Middle frontal gyrus (tissue), 1 donor: ENCODE results near the gene RNF141.

Experiments
- DNase-seq: peaks from one replicate; pipeline ENCODE4 v3.0.0-alpha.2; 2015; ENCODE audit warnings: low spot score; ENCODE audit errors: extremely low spot score

Gene RNF141

DNA sequence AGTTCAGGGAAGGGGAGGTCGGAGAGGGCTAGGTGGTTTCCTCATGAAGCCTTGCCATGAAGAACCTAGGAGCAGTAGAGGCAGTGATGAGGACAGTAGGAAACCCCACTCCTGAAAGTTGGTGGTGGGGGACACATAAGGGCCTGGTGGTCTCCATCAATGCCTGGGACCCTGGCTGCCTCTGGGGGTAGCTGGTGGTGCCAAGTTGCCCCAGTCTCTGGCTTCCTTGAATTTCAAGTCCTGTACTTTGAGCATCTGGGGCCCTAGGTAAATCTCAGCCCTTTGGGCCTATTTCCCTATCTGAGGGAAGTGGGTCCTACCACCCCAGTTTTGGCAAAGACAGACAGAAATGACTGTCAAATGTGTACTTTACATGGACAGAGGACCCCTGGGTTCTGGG lies 57.8 kb downstream of the RNF141 start:
- DNase-seq, result no peak

DNA sequence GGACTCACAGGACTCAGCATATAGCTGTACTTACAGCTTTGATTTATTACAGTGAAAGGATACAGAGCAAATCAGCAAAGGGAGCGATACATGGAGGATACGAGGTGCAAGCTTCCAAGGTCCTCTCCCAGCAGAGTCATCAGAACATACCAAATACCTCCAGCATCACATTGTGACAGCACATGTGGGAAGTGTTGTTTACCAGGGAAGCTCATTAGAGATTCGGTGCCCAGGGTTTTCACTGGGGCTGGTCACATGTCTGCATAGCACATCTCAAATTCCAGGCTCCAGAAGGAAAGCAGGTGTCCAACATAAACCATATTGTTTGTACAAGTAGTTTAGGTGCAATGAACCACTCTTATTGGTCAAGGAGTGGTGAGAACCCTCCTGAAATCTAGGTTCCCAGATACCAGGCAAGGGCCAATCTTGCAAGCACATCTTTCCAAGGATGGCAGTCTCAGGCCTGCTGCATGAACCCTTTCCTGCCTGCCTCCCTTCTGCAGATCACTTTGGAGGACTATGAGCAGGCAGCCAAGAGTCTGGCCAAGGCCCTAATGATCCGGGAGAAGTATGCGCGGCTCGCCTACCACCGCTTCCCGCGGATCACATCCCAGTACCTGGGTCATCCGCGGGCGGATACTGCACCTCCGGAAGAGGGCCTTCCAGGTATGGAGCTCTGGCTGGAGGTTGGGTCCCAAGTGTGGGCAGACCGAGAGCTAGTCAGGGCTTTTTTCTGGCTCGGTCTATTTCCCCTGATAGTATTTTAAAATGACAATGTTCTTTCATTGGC lies 59.2 kb downstream of the RNF141 start:
- DNase-seq, result no peak

DNA sequence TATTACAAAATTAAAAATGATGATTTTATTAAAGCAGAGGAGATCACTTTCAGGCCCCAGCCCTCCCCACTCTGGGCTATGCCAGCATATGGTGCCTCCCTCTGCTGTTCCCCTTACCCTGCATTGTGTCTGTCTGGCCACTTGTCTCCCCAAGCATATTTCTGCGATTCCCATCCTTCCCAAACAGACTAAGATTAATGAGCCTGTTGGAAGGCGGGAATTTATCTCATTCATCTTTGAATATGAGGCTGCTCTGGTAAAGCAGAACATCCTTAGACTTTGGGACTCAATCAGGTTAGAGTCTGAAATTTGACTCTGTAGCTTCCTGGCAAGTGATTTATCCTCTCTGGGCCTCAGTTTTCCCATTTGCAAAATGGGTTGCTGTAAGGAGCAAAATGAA lies 60.2 kb downstream of the RNF141 start:
- no peak for DNase-seq

DNA sequence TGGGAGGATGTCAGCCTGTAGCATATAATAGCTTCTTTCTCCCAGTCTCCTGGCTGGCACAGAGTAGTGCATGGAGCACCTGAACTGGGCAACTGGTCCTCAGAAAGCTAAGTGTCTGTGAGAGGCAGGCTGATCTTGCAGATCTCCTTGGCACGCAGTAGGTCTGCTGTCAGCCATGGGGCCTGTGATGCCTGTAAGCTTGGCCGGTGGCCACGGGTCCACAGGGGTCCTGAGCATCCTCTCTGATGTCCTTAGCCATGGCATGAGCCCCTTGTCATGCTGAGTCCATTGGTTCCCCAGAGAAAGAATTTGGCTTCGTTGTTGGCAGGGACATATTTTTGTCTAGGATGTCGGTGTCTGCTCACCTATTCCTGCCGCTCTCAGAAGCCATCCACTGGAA lies 61.0 kb downstream of the RNF141 start:
- no peak for DNase-seq

DNA sequence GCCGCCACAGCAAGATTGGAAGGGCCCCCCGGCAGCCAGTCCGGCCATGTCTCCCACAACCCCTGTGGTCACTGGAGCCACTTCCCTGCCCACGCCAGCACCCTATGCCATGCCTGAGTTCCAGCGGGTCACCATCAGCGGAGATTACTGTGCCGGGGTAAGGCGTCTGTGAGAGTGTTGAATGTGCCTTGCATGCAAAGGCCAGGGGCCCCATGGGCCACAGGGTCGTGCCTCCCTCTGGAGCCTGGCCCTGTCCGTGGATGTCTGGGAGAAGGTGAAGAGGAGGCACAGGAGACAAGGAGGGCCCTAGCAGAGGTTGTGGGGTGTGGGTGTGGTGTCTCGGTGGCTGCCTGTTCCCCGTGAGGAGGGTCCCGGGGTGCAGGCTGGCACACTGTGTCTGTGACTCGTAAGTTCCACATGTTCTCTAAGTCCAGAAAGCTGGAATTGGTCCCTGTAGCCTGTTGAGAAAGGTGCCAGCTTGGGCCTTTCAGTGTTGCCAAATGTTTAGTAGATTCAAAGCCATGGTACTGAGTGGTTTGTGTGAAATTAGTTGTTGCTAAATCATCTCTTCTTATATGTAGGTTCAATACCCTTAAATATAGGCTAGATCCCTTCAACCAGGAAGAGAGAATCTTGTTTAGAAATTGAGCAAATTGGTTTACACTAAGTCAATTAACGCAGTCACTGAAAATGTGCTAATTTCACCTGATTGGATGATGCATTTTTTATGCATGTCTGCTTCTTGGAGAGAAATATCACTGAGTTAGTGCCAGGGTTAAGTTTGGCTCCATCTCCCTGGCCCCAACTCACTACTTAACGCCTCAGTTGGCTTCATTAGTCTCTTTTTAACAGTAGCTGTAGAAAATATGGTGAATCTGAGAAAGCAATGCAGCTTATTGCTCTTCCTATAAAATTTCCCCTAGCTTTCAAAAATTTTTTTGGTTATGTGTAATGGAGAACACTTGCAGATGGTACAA lies 62.1 kb downstream of the RNF141 start:
- DNase-seq, result no peak

DNA sequence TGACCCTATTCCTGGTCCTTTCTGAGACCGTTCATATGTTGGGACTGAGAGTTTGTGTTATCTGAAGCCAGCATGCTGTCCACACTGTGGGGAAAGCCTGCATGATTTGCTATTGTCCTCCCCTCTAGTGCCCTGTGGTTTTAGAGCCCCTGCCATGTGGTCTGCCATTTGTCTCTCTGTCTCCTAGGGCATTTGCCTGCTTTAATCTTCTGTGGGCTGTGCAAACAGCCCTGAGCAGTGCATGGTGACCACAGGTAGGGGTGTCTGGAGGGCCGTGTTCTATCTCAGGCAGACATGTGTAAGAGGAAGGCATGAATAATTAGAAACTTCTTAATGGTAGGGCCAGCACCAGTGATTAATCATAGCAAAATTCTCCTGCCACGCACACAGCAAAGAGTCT lies 62.9 kb downstream of the RNF141 start:
- DNase-seq, result no peak

DNA sequence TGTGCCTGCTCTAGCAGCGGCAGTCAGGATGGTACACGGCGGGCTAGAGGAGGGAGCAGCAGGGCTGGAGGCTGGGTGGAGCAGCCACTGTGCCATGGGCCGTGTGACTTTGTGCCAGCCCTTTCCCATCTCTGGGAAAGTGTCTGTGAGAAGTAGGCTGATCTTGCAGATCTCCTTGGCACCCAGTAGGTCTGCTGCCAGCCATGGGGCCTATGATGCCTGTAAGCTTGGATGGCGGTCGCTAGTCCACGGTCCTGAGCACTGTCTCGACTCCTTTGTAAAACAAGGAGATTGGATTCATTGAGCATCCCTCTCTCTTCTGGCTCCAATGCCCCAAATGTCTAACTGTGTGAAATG lies 63.3 kb downstream of the RNF141 start:
- no peak for DNase-seq

DNA sequence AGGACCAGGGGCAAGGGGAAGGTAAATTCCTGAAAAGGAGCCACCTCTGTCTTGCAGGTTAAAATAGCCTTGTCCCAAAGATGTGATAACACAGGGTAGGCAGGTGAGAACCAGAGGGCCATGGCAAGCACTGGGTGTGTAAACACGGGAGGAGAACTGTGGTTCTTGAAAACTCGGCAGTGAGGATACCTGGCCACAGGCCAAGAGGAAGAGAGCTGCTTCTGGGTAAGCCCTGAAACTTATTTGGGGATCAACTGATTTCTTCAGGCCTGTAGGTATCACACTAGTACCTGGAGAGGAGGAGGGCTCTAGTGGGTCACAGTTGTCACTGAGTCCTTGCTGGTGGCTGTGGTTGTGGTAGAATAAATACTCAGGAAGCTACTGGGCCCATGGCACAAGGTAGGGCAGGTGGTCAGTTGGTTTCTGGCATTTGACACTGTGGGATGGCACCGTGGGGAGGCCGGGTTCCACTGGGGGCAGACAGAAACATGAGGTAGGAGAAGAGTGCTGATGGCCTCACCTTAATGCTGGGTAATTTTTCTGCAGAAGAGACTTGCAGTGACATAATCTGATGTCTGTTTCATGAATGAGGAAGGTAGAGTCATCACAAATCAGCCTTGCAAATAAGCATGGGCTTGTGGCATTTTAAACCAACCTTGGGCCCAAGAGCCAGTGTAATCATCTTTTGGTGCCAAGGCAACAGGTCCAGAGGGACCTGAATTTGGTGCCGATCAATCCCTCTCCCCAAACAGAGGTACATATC lies 63.9 kb downstream of the RNF141 start:
- DNase-seq, result no peak

DNA sequence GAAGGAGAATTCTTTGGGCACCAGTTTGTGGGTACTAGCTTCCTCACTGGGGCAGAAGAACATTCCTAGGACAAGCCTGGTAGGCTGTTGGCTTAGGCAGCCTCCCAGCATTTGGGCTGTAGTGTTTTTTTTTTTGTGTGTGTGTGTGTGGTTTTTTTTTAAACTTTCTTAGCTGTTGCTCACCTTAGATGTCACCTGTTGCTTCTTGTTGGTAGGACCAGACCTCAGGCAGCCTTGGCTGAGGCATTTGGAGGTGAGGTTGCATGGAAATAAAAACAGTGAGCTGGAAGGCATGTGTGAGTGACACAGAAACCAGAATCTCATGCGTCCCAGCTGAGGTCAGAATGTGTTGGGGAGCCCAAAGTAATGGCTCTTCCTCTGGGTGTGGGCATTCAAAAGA lies 64.6 kb downstream of the RNF141 start:
- DNase-seq, result no peak

DNA sequence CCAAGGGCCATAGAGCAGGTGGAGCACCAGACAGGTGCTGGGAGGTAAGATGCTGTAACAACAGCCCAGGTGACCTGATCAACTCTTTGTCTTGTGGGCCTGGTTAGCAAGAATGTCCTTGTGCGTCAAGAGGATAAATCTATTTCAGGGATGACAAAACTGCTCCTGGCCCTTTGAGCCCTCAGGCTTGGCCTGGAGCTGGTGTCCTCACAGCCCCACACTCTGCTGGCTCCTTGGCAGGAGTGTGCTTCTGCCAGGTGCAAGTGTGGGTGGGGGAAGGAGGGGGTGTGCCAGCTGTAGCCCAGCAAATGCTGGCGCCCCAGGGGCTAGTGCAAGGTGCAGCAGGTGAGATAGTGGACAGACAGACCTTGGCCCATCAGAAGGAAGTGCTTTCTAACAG lies 66.4 kb downstream of the RNF141 start:
- DNase-seq, result no peak

DNA sequence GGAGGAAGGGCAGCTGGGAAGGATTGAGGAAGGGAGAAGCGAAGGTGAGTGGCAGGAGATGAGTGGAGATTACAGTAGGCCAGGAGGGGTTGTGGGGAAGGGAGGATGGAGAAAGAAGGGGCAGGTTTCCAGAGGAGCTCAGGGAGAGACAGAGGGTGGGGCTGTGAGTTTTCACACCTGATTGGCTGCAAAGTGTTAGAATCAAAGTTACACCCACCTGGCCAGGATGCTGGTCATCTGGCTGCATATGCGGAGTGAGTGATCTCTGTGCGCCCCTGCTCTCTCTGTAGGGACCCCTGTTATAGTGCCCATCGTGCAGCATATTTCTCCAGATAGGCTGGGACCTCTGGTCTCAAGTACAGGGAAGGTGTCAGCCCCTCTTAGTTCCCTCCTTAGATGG lies 67.6 kb downstream of the RNF141 start:
- no peak for DNase-seq

DNA sequence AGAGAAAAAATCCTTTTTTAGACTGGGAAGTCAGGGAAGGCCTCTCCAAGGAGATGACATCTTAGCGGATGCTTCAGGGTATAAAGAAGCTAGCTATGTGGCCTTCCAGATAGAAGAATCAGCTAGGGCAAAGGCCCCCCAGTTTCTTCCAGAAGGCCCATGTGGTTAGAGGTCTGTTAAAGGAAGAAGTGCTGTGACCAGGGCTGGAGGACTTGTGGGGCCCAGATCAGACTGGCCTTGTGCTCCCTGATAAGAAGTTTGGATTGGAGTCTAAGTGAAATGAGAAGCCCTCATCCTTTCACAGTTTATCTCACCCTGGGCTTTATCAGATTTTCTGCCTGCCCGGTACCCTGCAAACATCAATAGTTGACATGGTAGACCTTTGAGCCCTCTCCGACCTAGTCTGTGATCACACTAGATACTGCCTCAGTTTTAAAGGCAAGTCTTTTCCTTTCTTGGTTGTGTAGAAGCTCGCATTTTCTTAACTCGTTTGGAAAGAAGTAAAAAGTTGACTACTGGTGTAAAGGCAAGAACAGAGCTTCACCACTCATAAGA lies 78.2 kb downstream of the RNF141 start:
- DNase-seq, result no peak
